Smooth muscle cell of the brain vasculature (primary cell): ENCODE results near the gene UNC13D.

Source experiments
- DNase-seq: peaks from one replicate; pipeline ENCODE4 v3.0.0-alpha.2; 2012; ENCODE audit warnings: low read depth, low spot score

Gene UNC13D

DNA sequence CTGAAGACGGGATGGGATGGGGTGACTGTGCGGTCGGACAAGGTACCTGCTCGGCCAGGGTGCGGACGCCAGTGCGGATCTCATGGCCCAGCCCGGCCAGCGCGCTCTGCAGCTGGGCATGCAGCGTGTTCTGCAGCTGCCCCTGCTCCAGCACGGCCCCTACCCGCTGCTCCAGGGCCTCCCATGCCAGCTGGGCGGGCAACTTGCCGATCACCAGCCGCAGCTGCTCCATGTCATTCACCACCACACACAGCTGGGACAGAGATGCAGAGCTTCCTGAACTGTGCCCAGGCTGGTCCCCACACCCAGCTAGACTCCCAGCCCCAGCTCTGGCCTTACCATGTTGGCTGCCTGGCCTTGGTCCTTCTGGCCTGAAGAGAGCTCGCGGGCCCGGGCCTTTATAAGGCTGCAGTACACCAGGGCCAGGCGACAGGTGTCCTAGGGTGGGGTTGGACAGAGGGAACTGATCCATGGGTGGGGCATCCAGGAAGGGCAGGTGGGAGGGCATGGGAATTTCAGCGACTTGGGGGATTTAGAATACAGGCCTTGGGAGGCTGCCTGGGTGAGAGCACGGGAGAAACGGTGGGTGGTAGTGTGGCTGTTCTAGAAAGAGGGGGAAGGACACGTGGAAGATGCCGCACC lies 9.8 kb downstream of the UNC13D start:
- DNase-seq: no peak

DNA sequence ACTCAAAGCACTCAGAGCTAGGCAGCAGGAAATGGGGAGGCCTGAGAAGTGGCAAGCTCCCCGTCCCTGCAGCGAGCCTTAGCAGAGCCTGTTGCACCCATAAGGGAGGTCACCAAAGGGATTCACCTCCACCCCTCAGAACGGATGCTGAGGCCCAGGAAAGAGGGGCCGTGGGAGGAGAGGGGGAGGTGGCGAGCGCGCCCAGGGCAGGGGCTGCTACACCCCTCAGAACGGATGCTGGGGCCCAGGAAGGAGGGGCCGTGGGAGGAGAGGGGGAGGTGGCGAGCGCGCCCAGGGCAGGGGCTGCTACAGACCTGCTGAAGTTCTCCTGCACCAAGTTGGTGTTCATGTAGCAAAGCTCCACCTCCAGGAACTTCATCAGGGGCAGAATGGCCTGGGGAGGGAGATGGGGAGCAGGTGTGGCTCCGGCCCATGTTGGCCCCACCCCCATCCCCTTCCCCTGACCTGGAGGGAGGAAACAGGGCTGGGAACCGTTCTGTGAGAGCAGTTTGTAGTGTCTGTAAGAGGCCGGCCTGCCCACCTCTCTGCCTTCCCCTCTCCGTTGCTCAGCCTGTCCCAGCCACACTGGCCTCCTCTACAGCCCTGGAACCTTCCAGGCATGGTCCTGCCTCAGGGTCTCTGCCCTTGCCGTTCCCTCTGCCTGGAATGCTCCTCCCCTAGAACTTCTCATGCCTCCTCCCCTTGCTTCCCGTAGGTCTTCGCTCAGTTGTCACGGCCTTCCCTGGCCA lies 11.4 kb downstream of the UNC13D start:
- DNase-seq: no peak

DNA sequence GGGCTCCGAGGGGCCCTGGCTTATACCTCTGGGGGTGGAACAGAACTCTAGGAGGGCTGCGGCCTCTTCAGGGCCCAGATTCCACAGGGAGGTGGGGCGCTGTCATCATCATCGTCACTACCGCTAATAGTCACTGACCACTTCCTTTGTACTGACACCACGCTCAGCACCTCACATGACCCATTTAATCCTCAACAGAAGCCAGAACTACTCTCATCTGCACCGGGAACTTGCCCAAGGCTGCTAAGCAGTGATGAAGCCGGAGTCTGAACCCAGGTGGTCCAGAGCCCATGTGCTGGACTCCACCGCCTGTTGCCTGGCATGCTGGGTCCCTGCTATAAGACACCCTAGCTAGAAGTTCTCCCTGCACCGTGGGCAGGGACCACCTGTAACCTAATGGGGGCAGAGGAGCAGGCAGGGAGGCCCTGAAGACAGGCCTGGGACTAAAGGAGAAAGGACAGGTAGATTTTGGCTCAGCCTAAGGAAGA lies 12.0 kb downstream of the UNC13D start:
- no peak for DNase-seq

DNA sequence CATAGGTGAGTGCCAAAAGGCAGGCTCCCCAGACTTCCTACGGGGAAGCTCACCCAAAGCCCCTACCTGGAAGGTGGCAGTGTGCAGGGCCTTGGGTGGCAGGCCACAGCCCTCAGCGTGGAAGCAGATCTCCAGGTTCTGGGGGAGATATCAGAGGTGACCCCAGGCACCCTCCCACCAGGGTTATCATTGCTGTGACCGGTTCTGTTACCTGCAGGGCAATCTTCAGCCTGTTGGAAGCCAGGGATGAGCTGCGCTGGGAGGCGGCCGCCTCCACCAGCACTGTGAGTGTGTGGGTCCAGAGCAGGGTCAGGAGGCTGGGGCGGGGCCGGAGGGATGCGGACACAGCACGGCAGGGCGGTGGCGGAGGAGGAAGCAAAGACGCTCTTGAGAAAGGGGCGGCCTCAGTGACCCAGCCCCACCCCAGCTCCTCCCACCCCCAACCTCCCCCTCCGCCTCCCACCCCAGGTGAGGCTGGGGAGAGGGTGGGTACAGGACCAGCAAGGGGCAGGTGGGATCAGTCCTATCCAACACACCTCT lies 13.1 kb downstream of the UNC13D start:
- DNase-seq: no peak

DNA sequence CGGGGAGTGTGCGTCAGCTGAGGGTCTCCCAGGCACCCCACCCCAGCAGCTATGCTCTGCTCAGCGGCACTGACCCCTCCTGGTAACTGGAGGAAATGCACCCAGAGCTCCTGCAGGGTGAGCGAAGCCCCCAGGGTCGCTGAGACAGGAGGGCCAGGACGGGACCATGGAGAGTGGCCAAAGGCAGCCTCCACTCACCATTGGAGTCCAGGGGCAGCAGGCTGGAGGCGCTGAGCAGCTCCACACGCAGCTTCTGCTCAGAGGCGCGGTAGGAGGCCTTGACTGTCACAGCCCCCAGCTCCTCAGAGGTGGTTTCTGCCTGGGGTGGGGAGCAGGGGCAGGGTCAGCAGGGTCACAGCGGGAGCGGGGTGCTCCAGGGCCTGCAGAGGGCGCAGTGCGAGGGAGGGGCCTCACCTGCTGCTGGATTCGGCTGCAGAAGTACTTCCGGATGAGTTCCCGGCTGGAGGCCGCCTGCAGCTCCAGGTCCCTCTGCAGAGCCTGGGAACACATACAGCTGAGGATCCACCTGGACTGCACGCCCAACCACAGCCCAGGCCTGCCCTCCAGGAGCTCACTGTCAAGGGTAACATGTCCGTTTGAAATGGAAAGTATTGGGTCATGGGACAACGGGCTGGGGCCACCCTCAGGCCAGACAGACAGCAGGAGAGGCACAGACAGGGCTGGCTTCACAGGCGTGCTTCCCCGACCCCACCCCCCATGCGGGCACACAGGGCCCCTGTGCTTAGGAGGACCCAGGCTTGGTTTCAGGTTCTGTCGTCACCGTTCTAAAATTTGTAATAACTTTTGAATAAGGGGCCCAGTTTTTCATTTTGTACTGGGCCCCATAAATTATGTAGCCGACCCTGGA lies 13.8 kb downstream of the UNC13D start:
- no peak for DNase-seq

DNA sequence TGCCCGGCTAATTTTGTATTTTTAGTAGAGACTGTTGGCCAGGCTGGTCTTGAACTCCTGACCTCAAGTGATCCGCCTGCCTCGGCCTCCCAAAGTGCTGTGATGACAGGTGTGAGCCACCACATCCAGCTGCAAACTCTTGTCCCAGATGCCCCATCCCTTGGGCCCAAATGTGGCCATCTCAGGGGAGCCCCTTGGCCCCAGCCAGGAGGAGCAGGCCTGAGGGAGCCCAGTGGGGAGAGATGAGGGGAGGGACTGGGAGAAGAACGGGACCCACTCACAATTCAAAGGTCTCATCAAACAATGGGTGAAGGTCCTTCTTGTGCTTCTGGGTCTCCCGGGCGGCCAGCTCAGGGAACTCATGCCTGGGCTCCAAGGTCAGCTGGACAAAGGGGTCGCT lies 14.5 kb downstream of the UNC13D start:
- no peak for DNase-seq

DNA sequence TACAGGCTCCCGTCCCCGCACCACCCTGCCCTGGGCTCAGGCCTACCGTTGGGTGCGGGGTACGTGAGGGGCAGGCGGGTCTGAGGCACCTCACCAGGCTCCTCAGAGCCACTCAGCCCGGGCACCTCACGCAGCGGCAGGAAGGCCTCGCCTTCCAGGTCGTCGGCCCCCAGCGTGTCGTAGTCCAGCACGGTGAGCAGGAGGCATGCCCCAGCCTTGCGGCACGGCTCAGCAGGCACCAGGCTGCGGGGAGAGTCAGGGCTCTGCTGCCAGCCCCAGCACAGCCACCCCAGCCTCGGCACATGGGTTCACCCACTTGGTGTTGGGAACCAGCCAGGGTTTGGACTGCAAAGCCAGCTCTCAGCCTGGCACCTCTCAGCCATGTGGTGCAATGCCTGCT lies 15.5 kb downstream of the UNC13D start:
- no peak for DNase-seq

DNA sequence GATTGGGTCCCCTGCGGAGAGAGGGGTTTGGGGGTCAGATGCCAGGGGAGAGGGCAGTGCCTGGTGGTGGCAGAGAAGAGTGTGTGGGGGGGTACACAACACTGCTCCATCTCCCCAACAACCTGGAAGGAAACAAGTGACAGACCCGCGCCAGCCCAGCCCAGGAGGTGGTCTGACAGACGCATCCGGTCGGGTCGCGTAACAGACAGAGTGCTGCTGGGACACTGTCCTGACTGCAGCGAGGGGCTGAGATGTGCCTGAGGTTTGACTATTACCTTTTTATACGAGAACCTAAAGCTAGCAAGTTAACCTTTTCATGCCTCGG lies 16.2 kb downstream of the UNC13D start:
- no peak for DNase-seq

DNA sequence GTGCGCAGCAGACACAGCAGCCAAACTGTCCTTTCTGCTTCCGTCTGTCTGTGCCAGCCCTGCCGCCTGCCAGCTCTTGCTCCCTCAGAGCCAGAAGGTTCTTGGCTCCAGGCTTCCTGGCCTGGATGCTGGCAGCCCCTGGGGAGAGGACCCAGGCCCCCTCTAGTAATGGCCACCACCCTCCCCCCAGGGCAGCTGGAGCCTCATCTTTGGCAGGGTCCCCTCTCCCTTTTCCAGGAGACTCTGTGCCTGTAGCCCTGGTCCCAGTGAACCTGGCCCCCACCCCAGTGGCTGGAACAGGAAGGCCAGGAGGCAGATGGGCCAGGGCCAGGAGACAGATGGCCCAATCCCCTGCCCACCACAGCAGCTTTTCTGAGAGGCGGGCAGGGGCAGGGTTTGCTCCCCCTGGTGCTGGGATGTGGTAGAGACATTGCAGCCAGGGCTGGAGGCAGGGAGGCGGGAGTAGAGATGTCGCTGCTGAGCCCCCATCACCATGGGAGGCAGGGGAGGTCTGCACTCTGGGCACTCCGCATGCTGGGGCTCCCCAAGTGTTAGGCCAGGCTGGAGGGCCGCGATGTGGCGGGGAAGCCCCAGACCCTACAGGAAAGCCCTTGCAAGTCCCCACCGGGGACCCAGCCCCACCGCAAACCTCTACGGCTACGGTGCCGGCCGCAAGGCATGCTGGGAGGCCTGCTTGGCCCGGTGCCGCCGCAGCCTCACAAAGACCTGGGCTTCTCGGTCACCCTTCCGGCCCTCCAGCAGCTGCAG lies 16.7 kb downstream of the UNC13D start:
- peak; percentile 35 for DNase-seq

DNA sequence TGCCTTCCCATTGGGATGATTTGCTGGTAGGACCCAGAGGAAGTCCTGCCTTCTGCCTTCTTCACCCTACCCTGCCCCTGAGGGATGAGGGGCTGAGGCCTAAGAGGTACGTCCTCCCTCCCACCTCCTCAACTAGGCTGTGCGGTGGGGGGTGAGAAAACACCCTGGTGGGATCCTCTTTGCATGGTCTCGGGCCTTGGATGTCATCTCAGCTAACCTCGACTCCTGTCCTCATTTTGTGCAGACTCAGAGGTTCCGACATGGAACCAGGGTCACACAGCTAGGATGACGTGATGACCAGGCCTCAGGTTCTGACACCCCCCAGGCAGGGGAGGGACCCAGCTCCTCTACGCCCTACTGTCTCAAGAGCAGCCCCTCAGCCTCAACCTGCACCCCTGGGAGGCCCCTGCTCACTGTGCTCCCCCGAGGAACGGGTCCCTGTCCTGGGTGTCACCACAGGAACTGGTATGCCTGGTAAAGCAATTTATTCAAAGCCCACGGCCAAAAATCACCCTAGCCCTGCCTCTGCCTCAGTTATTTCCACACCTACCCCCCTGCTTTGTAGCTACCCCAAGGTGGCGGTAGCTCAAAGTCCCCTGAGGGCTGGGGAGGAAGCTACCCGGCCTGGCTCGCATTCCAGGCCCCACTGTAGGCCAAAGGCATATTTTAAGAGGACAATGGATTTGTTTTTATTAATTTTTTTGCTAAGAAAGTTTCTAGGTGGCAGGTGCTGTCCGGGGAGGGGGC lies 17.5 kb downstream of the UNC13D start:
- DNase-seq: no peak

DNA sequence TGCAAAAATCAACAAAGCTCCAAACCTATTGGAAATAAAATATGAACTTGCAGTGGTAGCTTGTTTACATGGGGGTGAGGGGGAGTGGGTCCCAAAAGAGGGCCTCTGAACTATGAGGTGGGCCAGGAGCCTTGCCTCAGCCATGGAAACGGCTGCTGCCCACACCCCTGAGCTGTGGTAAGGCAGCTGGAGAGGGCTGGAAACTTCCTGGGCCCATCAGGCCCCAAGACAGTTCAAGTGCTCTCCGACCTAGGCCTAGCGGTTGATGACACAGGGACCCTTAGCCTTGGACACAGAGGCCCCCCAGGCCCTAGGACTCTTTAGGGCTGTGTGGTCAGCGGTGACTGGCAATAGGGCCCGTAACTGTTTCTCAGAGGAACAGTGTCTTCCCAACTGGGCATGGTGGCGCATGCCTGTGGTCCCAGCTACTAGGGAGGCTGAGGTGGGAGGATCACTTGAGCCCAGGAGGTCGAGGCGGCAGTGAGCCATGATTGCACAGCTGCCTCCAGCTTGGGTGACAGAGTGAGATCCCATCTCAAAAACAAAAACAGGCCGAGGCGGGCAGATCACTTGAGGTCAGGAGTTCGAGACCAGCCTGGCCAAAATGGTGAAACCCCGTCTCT lies 18.3 kb downstream of the UNC13D start:
- DNase-seq: no peak

DNA sequence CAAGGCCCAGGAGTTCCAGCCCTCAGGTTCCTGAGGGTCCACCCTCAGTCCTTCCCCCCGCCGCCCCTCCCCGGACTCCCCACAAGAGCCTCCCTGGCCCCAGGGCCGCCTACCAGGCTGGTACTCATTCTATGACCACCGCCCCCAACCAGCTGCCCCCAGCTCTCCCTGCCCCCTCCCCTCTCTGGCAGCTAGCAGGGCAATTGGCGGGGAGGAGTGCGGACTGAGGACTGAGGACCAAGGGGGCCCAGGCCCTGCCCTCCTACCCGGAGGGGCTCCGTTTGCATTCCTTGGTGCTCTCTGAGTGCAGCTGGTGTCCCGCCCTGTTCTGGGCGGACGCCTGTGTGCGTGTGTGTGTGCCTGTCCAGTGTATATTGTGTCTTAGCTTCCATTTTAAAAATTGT lies 19.1 kb downstream of the UNC13D start:
- no peak for DNase-seq

DNA sequence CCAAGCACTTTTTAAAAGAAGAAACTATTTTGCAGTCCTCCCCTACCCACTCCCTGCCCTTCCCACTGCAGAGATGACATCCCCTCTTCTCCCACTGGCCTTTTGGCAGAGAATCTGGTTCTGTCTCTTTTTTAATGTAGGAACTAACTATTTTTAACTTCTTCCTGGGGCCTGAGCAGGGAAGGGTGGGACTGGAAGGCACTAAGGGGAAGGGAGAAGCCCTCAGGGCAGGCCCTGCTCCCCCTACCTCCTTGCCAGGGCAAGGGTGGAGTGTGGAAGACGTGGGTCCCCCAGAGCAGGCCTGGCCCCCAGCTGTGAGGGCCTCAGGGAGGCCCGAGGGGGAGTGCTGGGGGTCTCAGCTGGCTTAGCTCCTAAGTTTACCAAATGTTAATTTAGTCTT lies 19.5 kb downstream of the UNC13D start:
- DNase-seq: no peak

DNA sequence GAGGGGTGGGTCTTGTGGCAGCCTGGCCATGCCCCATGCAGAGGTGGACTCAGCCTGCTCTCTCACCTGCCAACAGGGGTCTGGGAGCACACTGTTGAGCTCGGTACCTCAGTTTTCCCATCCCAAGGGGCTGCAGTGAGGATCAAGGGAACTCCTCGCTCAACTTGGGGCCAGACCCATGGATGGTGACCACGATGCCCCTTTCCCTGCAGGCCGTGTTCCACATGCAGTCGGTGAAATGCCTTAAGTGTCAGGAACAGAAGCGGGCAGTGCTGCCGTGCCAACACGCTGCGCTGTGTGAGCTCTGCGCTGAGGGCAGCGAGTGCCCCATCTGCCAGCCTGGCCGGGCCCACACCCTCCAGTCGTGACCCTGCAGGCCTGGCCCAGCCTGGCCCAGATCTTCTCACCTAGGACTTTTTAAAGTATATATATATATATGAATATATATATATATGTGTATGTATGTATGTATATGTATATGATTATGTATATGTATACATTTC lies 20.1 kb downstream of the UNC13D start:
- no peak for DNase-seq

DNA sequence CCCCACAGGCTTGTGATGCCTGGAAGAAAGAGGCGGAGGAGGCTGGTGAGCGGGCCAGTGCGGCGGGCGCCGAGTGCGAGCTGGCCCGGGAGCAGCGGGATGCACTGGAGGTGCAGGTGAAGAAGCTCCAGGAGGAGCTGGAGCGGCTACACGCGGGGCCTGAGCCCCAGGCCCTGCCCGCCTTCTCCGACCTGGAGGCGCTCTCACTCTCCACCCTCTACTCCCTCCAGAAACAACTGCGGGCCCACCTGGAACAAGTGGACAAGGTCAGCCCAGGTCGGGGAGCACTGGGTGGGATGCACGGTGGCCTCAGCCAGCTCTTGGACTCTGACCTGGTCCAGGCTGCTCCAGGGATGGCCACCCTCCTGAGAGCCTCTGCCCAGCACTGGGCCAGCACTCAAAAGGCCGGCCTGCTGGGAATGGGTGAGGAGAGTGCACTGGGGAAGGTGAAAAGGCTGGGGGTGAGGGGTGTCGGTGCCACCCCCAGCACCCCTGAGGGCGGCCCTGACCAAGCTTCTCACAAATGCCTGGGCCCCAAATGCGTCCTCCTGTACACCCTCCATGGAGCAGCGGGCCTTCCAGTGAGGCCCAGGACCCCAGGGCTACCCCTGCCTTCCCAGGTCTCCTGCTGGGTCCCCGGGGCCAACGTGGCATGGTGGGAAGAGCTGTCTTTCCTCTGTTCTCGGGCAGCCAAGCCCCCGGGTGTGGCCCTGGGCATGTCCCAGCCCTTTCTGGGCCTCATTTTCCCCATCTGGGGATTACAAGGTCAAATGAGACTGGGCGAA lies 20.8 kb downstream of the UNC13D start:
- no peak for DNase-seq

DNA sequence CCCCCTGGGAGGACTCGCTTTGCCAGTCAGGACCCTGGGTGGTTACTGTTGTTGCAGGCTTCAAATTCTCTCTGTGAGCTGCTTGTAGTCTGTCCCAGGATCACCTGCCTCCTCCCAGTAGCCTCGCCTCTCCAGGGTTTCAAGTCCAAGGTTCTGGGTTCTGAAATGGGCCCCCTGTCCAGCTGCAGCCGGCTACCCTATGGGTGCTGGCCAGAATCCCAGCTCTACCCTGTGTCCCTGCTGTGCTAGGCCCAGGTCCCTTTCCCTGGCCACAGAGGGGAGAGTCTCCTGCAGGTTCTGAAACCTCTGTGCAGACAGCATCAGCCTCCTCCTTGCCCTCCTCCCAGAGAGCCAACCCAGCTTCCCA lies 21.4 kb downstream of the UNC13D start:
- DNase-seq: no peak

DNA sequence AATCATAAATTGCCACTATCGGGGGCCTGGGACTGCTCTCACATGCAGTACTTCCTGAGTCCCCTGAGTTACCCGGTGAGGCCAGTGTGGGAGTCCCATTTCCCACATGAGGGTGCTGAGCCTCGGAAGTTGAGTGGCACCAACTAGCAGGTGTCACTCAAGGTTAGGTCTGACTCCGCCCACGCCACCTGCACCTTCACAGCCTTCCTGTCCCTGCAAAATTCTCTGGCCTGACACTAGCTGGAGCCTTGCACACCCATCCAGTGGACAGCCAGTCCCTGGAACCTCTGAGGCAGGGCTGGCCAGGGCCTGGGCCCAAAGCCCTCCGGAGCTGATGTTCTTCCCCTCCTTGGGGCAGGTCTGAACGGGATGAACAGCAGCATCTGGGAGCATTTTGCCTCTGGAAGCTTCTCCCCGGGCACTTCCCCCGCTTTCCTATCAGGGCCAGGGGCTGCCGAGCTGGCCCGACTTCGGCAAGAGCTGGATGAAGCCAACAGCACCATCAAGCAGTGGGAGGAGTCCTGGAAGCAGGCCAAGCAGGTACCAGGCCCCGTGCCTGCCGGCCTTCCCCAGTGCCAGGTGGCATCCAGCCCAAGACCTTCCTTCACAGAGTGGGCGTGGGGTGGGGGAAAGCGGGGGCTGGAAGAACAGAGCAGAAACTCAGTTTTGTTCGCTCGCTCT lies 21.9 kb downstream of the UNC13D start:
- no peak for DNase-seq

DNA sequence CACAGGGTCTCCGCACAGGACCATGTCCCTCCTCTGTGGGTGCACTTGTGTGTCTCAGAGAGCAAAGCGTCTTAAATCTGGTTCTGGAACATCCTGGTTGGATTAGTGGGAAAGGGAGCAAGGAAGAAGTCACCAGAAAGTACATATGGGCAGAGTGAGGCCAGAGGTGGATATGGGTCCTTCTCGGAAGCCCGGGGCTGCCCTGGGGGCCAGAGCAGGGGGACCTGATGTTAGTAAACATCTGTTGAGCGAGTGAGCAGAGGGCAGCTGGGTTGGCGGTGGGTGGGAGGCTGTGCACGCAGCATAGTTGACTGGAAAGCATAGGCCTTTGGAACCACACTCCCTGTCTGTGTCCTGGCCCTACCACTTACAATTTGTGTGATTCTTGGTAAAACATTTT lies 22.7 kb downstream of the UNC13D start:
- DNase-seq: no peak
